GM13976 (cell line): Measurements from ENCODE around the gene VRK1.

Experiments used
- DNase-seq: peaks from one replicate; pipeline ENCODE4 v3.0.0; 2012; ENCODE audit warnings: low spot score
- in situ Hi-C: fragments of 300-500 bp; cut with MboI; formaldehyde crosslinking; loops from one replicate; pipeline ENCODE4 v1.12.0; 2022; ENCODE audit warnings: low sequenced_read_pairs, mixed read lengths, inconsistent platforms; ENCODE audit not compliant: unreplicated experiment
- TF ChIP-seq, protein P1 (sequence below): IDR thresholded peaks from 2 replicates; pipeline ENCODE4 v1.5.1; 2012; ENCODE audit warnings: borderline replicate concordance, mild to moderate bottlenecking; ENCODE audit not compliant: insufficient read depth; ENCODE audit errors: extremely low read depth, missing control alignments, control extremely low read depth

VRK1 gene

DNA sequence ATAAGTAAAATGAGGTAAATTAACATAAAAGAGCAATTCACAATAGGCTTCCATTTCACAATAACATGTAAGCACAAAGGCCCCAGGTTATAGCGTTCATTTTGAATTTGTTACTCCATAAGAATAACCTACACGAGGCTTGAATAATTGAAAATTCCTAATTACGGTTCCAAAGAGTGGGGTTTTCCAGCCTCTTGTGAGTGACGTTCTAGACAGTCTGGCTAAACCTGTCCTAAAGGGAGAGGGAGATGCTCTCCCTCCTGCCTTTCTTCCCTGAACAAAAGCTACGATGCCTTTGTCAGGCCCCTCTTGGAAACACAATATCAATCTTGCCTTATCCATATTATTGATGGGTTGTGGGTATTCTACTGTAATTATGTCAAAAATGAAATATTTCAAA is 24.3 kb upstream of the VRK1 start:
- TF ChIP-seq, protein P1, sequence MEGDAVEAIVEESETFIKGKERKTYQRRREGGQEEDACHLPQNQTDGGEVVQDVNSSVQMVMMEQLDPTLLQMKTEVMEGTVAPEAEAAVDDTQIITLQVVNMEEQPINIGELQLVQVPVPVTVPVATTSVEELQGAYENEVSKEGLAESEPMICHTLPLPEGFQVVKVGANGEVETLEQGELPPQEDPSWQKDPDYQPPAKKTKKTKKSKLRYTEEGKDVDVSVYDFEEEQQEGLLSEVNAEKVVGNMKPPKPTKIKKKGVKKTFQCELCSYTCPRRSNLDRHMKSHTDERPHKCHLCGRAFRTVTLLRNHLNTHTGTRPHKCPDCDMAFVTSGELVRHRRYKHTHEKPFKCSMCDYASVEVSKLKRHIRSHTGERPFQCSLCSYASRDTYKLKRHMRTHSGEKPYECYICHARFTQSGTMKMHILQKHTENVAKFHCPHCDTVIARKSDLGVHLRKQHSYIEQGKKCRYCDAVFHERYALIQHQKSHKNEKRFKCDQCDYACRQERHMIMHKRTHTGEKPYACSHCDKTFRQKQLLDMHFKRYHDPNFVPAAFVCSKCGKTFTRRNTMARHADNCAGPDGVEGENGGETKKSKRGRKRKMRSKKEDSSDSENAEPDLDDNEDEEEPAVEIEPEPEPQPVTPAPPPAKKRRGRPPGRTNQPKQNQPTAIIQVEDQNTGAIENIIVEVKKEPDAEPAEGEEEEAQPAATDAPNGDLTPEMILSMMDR: no peak
- DNase-seq: no peak
- in situ Hi-C loops: no loop called here

DNA sequence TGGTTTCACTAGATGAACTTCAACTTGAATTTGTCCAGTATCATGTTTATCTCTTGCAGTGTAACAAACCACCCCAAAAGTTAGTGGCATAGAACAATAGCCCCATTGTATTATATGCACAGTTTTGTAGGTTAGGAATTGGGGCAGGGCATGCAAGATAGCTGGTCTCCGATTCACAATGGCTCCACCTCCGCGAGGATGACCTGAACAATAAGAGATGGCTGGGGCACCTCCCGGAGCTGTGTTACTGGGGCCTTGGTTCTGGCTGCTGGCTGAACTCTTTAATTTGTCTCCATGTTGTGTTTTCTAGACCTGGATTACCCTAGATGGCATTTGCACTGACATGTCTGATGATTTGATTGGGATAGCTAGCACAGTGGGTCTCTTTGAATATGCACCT is 20.4 kb upstream of the VRK1 start:
- in situ Hi-C loops: no loop called here
- TF ChIP-seq, protein P1: no peak
- no peak for DNase-seq

DNA sequence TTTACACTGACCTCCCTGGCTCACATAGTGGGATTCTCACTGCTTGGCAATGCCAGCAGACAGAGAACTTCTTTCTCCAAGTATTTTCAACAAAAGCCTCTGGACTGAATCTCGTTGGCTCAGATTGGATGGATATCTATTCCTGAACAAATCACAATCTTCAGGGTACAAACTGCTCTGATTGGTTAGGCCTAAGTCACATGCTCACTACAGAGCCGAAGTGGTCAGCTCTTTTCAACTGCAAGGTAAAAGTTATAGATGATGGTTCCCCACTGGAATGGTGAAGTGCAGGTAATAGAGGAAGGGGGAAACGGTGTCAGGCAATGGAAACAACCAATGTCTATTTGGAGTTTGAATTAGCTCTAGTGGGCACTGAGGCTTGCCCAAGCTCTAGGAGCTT is 16.7 kb upstream of the VRK1 start:
- TF ChIP-seq, protein P1: no peak
- DNase-seq: no peak
- in situ Hi-C loops: no loop called here

DNA sequence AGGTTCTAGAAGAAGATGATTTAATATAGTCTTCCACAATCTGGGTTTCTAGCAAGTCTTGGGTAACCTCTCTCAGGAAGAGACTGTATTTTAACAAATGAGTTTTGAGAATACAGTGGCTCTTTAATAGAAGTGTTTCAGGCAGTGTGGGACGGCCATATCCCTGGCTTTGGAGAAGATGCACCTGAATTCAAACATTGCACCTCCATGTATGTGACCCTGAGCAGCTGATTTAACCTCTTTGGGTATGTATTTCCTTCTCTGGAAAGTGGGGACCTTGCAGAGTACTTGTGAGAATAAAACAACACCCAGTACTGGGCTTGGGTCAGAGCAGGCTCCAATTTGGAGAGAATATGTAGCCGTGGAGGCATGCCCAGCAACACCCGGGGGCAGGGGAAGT is 15.8 kb upstream of the VRK1 start:
- TF ChIP-seq, protein P1: no peak
- DNase-seq: no peak
- in situ Hi-C loops: no loop called here

DNA sequence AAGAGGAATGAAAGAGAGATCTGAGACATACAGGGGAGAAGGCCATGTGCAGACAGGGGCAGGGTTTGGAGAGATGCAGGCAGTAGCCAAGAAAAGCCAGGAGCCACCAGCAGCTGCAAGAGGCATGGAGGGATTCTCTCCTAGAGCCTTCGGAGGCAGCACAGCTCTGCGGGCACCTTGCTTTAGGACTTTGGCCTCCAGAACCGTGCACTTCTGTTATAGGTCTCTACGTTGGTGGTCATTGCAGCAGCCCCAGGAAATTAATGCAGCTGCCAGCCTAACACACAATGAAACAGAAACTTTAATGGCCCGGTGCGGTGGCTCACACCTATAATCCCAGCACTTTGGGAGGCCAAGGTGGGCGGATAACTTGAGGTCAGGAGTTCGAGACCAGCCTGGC is 14.7 kb upstream of the VRK1 start:
- no peak for DNase-seq
- TF ChIP-seq, protein P1: no peak
- in situ Hi-C loops: no loop called here

DNA sequence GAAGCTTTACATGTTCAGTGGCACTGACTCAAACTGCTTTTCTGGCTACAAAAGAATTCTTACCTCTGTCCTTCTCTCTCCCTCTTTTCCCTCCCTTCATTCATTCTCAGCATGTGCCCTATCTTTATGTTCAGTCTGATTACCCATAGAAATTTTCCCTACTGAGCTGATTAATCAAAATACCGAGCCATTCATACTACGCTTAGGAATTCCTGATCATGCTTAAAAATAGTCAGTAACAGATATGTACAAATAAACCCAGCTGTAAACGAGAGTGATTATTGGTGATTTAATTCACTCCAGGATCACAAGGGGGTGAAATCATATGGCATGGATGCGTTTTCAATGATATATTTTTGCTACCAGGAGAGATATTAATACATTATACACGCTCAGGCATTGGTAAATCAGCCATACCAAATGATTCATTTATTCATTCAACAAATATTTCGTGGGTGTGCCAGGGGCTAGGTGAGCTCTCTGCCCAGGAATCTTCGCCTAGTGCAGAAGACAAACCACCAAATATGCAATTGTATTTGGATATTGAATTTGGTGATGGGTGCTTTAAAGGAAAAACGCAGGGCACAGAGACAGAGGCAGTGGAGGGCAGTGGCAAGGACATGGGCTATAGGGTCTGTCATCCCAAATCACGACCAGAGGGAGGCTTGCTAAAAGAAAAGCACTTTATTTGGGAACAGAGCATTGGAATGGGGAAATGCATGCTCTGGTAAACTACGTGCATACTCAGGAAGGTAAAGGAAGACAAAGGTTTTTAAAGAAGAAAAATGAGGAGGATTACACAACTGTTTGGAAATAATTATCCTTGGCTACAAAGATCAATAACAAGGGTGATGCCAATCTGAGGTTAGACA is 13.9 kb upstream of the VRK1 start:
- in situ Hi-C loops: no loop called here
- DNase-seq: no peak
- TF ChIP-seq, protein P1: no peak
